GM19023 (cell line): Measurements from ENCODE around the gene FAM181A.

Experiments used
- ATAC-seq: cut with Tn5 transposase; IDR thresholded peaks from one replicate; pipeline ENCODE4 v1.9.1; 2021; ENCODE audit warnings: mild to moderate bottlenecking, moderate library complexity; ENCODE audit not compliant: unreplicated experiment

Gene FAM181A

GRCh38 chr14:93926873-93927799, at the start of gene FAM181A:
FAM181A (plus strand) TSS chr14:93927344; CDS start chr14:93928286, 942 bp downstream.
- ATAC-seq, result no peak

DNA sequence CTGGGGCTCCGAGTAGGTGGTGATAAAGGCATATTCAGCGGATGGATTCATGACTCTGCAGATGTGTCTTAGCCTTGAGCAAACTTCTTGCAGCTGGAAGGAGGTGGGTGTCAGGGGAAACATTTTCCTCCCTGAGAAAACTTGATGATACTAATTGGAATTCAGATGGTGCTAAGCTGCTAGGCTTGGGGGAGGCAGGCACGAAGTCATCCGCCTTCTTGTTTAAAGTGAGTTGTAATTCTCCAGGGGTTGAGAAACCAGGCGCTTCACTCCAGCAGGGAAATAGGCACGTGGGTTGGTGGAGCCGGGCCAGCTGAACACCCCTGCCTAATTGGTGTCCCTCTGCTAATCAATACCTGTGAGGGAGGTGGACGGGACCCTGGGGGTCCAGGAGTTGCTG, 48.9 kb upstream of the FAM181A start:
- ATAC-seq, result no peak

GRCh38 chr14:93878871-93879270, 48.3 kb upstream of the FAM181A start:
- no peak for ATAC-seq

DNA sequence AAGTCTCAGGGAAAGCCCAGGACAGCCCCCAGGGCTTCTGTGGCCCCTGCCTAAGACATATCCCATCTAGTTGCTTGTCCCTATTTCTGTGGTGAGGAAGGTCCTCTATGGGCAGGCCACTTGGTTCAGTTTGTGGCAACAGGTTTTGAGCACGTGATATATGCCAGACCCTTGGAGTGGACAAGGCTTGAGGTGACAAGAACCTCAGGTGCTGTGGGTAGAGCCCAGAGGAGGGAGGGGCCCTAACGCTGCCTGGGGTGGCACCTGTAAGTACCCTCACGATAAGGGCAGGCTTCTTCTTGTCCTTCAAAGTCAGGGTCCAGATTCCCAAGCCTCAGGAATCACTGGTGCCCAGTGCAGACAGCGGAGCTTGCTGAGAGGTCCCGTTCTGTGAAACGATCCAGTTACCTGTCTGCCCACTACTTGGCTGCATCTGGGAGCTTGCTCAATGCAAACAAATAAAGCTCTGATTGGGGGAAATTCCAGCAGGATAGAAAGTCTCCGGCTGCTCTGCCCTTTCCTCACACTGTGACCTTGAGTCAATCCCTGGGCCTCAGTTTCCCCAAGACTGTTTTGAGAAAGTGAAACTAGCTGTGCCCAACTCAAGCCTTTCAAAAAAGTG, 47.7 kb upstream of the FAM181A start:
- ATAC-seq, result no peak

DNA sequence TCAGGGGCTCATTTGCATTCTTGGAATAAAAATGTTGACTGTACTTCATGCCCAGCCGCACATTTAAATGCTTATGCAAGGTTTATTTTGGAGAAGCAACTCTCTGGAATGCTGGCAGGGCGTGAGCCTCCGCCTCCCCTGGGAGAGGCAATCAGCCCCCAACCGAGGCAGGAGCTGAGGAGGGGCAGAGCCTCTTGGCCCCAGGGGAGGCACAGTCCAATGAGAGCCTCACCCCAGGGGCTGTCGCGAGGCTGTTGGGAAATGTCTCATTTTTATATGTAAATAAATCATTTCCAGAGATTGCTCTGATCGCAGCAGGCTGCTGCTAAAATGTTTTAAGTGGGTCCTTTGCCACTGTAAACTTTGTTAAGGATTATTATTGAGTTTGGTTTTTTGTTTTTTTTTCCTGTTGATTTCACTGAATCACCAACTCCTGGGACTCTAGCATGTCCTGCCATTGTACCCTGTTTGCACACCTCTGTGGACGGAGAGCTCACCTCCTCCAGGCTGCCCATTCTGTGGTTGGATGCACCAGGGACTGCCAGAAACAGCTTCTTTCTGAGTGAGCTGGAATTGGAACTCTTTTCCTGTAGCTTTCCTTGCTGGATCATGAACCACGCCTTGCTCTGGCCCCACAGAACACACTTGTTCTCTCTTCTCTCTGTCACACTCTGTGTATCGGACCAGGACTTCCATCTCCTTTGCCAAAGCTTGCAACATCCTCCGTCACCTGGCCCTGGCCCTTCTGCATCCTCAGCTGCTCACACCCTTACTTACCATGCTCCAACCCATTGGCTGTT, 46.9 kb upstream of the FAM181A start:
- ATAC-seq, result no peak

DNA sequence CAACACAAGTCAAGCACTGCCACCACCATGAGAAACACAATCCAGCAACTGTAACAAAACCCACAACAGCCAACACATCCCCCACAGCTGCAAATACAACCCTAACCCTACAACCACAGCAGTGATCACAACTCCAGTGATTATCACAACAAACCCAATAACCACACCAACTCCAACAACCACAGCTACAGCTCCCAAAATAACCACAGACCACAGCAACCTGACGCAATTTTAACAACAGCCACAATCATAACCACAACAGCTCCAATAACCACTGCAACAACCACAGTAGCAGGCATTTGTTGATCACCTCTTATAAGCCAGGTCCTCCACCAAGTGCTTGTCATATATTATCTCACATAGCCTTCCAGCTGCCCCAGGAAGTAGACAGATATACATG, 42.2 kb upstream of the FAM181A start:
- no peak for ATAC-seq

- no peak for ATAC-seq
Measured at GRCh38 chr14:93888995-93889394, 38.1 kb upstream of the FAM181A start.

GRCh38 chr14:93889739-93890483, 37.2 kb upstream of the FAM181A start:
- no peak for ATAC-seq

- no peak for ATAC-seq
Measured at GRCh38 chr14:93891756-93892504, 35.2 kb upstream of the FAM181A start.

DNA sequence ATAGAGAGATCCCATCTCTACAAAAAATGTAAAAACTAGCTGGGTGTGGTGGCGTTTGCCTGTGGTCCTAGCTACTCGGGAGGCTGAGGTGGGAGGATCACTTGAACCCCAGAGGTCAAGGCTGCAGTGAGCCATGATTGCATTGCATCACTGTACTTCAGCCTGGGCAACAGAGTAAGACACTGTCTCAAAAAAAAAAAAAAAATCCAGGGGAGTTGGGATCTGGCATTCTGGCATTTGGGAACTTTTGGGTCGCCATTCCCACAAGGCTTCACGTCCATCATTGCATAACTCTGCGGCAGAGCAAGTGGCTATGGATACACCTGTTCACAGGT, 34.7 kb upstream of the FAM181A start:
- no peak for ATAC-seq

- ATAC-seq, result no peak
Measured at GRCh38 chr14:93892923-93893558, 34.1 kb upstream of the FAM181A start.

DNA sequence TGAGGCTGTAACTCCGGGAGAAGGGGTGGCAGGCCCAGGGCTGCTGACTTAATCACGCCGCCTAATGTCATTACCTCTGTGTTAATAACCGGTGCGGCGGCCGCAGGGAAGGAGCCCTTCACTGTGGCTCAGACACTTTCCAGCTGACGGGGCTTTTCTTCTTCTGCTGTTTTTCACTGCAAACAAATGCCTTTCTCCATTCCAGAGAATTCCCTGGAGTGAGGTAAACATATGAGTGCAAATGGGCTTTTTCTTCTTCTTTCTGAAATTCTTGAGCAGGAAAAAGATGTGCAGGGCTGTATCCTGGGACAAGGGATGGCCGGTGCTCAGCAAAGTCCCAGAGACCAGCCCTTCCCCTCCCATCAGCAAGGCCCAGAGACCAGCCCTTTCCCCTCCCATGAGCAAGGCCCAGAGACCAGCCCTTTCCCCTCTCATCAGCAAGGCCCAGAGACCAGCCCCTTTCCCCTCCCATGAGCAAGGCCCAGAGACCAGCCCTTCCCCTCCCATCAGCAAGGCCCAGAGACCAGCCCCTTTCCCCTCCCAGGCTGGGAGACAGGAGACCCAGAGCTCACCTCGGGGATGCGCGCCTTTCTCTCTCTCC, 33.4 kb upstream of the FAM181A start:
- no peak for ATAC-seq

DNA sequence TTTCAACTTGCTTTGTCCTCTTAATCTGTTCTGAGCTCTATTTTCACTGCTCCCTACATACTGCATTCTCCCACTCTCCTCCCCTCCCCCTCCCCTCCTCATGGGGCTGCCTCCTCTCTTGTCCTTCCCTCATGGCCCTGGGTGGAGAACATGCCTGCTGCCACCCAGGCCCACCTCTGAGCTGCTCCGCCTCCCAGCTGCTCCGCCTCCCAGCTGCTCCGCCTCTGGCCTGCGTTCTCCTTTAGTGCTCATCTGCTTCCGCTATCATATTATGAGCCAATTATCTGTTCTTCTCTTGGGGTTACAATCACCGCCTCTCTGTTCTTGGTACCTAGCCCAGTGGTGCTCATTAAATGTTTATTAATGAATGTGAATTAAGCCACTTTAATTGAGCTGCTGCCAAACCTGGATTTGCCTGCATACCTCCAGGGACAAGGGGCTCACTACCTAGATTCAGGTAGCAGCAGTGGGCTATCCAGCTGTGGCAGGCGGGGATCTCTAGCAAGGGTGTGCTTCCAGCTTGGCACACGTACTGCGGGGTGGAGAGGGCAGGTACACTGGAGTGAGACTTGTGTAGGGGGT, 32.0 kb upstream of the FAM181A start:
- ATAC-seq, result no peak

DNA sequence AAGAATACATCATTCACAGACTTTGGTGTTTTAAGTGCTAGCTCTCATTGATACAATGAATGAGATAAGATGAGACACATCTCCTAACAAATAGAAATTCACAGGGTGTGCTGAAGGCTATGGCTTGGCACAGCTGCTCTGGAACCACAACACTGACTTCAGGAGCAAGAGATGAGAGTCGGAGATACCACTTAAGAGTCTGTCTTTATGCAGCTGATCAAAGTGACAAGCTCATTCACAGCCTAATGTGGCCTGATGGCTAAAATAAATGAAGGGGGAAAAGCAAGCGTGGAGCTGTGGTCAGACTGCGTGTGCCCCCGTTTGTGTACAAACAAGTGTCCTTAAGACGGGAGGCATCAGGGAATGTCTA, 29.7 kb upstream of the FAM181A start:
- no peak for ATAC-seq

GRCh38 chr14:93898081-93898611, 29.0 kb upstream of the FAM181A start:
- no peak for ATAC-seq

DNA sequence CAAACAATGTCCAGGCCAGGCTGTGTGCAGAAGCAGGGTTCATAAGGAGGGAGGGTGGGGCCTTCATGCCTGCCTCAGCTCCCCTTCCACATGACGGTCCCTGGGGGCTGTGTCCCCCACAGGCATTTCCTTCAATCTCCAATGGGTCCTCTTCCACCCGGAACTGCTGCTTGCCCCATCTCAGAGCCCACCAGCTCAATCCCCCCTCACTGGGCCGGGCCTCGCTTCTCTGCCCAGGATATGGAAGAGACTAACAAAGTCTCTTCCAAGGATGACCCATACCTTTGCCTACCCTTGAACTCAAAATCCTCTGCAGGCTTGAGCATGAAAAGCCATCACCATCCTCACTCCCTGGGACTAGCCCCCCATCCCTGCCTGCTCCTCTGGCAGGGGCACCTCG, 28.4 kb upstream of the FAM181A start:
- no peak for ATAC-seq

GRCh38 chr14:93901813-93902212, 25.3 kb upstream of the FAM181A start:
- ATAC-seq, result no peak

DNA sequence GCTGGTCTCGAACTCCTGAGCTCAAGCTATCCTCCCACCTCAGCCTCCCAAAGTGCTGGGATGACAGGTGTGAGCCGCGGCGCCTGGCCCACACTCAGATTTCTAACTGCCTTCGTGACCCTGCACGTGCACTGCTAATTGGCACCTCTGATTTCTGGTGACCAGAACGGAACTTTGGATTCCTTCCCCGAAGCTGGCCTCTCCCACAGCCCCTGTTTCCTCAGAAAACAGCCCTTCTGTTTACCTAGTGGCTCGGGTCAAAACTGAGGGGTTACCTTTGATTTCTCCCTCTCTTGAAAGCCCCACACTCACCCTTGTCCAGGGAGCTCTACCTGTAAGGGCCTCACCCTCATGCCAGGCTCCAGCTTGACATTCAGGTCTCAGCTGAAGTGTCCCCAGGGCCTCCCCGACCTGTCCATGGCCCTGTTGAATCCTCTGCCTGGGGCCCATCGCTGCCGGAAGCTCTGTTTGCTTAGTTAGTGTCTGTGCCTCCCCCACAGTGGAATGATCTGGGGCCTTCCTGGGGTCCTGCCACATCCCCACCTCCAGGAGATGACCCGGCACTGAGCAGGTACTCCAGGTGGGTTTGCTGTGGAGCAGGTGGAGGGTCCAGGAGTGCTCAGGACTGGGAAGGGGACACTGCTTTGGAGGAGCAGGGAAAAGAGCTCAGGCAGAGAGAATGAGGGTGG, 24.4 kb upstream of the FAM181A start:
- ATAC-seq, result no peak
